Fibroblast of skin of back (primary cell): ENCODE data around the gene TTC13.

Source experiments
- DNase-seq: peaks from one replicate; pipeline ENCODE4 v3.0.0-alpha.2; 2013

Gene TTC13

DNA sequence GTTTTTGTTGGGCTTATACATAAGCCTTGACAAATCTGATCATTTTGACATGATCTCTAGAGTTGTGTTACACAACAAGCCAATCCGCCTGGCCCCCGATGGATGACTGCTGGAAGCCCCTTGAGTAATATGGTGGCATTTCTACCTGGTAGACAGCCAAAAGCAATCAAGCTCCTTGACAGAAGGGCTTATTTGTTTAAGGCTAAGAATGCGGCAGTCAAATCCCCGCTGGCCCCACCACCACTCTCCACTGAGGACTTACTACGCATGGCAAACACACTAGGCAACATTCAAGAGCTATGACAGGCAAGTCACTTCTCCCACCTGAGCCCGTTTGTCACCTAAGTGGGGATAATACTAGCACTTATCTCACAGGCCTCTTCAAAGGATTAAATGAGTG lies 77.0 kb downstream of the TTC13 start:
- no peak for DNase-seq

DNA sequence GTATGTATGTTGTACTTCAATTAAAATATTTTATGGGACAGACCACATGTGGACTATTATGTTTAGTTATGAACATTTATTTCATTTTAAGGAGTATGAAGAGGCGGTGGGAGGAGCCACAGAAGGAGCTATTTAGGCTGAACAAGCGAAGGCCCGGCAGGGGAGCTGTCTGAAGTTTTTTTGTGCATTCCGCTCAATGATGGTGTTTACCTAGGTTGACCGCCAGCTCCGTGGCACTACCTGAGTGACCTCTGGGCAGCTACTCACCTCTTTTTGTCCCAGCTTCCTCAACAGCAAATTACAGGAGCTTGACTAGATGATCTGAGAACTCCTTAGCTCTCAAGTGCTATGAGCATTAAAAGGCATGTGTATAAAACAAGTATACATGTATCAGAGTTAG lies 77.7 kb downstream of the TTC13 start:
- peak; percentile 22 for DNase-seq

DNA sequence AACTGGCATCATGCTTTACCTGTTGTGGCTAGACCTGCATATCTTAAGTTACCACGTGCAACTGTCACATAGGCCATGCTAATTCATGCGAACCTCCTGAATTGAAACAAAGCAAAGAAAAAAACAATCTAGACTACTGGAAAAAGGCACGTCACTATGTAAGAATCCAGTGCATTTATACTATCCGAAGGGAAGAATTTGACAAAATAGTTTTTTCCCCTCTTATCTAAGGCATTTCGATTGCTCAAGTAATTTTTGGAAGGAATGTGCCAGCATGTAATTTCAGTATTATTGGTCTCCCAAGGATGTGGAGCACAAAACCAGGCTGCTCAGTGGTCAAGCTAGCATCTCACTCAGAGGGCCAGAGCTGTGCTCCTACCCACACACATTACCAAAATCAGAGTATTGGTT lies 78.8 kb downstream of the TTC13 start:
- DNase-seq, result peak; percentile 88

DNA sequence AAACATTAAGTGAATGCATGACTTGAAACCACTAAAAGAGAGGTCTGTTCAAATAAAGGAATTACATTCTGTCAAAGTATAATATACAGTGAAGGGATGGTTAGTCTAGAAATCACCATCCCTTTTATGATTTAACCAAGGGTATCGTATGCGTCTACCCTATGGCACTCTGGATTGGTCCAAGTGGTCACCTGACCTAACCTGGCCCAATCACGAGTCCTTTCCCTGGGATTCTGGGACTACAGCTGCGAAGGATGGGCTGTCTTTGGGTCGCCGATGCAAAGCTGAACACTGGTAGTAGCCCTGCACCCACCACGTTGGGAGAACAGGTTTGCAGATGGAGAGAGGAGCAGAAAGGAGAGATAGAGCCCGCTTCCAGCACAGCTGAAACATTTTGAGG lies 79.9 kb downstream of the TTC13 start:
- DNase-seq, result no peak

DNA sequence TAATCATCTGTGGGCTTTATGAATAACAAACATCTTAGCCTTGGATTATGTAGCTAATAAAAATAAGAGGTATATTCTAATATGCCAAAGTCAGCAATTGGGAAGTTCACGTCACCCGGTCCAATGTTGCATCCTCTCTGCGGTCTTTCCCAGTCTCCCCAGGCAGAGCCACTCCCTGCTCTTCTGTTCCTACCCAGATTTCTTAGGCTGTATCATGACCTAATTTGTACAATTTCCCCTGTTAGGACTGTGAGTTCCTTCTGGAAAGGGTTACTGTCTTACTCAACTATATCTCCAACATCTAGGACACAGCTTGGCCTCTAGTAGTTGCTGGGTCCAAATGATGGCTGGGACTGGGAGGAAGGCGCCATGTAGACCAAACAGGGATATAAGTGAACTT lies 80.5 kb downstream of the TTC13 start:
- no peak for DNase-seq

DNA sequence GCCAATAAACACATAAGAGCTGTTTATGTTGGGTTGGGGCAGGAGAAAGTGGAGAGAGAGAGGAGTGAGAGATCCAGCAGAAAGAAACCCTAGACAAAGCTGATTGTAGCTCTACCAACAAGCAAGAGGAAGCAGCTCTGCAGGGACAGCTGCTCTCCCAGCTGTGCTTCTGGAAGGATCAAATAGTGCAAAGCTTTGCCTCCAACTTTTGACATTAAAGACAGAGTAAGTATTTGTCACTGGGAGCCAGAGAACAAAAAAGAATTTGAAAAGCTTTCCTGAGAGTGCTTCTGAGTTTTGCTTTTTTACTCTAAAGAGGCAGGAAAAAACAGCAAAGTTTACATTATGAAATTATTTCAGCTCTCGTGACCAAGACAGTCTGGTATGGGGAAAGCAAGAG lies 81.9 kb downstream of the TTC13 start:
- no peak for DNase-seq

DNA sequence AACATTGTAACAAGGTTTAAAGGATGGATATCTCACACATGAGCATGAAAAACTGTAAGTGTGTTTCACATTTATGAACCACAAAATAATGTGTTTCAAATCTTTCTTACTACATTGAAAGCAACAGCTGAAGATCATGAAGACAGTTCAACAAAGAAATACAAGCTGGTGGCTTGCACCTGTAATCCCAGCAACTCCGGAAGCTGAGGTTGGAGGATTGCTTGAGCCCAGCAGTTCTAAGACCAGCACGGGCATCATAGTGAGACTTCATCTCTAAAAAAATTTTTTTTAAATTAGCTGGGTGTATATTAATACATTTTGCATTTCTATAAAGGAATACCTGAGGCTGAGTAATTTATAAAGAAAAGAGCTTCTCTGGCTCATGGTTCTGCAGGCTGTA lies 83.2 kb downstream of the TTC13 start:
- DNase-seq, result no peak

DNA sequence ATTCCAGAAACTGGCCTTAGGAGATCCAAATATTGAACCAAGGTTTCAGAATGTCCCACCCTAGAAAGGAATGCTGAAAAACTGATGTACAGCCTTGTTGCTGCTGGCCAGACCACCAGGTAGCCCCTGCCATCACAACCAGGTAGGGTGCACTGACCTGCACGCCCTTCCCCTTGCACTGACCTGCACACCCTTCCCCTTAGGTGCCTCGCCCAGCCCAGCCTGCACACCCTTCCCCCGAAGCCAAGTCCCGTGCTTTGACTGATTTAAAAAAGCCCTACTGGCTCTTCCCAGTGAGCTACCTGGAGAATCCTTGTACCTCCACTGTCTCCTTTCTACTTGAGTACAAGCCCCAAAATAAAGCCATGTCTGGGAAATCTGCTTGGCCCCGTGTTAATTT lies 84.0 kb downstream of the TTC13 start:
- no peak for DNase-seq

DNA sequence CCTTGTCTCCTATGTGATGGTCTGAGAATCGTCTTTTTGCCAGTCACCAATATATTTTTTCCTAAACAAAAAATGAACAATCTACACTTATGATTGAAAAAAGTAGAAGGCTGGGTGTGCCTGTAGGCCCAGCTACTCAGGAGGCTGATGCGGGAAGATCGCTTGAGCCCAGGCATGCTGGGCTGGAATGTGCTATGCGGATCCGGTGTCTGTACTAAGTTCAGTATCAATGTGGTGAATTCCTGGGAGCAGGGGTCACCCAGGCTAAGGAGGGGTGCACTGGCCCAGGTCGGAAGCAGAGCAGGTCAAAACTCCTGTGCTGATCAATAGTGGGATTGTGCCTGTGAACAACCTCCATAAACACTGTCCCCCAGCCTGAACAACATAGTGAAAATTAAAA lies 84.6 kb downstream of the TTC13 start:
- DNase-seq, result no peak

DNA sequence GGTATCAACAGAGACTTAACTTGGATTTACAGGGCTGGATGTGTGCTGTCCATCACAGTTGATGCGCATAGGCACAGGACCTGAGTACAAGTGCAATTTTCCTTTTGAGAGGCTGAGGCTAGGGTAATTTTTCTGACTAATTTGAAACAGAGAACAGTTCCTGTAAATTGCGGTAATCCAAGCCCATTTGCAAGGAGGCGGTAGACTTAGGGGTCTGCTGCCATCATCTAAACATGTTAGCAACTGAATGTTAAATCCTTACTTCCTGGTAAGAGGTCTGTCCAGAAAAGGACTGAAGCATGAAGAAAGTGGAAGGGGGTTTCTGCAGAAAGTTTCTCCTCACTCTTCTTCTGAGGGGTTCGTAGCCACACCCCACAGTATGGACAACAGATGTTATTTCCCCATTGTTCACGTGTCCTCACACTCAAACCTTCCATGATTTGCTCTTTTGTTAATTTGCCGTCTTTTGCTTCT lies 86.6 kb downstream of the TTC13 start:
- DNase-seq, result no peak

DNA sequence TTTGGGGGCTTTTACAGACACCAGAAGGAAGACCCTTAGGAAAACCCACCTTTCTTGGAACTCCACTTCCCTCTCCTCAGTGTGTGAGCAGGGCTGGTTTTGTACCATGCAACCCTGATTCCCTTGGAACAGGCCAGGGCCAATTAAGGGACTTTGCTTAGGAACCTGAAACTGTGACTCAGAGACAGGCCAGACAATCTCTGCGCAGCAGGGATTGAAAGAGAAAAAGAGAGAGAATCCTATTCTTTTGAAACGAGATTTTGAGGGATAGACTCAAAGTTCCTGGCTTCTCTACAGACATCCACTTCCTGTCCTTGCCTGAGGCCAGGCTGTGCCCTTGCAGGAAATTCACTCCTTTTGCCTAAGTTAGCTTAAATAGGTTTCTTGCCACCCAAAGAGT lies 87.2 kb downstream of the TTC13 start:
- DNase-seq, result no peak

DNA sequence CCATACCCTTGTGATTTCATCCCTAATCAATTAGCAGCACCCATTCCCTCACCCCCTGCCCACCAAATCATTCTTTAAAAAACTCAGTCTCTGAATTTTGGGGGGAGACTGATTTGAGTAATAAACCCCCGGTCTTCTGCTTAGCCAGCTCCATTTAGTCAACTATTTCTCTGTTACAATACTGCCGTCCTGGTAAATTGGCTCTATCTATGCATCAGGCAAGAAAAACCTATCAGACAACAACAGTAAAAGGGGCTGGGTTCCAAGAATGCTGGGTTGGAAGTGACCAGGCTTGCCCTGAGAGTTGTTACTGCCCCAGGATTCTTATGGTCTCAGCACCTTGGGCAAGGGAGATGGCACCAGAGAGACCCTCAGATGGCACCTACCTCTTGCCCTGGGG lies 94.0 kb downstream of the TTC13 start:
- no peak for DNase-seq

DNA sequence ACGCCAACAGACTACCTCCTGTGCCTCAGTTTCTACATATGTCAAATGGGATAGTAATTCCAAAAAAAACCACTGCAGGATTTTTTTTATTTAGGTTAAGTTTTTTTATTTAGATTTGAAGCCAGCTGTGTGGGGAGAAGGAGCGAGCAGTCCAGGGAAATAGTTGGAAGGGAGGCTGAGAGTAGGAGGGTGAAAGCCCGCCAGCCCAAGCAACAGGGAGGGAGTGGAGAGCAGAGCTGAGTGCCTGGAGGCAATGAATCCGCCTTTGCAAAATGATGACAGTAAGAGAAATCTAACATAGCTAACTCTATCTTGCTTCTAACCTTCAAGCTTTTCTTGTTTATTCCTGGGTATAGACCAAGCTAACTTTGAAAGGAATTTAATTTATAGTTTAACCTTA lies 94.7 kb downstream of the TTC13 start:
- DNase-seq, result no peak

DNA sequence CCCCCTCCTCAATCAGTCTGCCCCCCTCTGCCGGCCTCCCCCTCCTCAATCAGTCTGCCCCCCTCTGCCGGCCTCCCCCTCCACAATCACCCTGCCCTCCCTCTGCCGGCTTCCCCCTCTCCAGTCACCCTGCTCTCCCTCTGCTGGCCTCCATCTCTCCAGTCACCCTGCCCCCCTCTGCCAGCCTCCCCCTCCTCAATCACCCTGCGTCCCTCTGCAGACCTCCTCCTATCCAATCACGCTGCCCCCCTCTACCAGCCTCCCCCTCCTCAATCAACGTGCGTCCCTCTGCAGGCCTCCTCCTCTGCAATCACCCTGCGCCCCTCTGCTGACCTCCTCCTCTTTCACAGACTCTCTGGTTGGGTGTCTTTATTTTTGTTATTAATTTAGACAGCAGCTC lies 98.9 kb downstream of the TTC13 start:
- no peak for DNase-seq

DNA sequence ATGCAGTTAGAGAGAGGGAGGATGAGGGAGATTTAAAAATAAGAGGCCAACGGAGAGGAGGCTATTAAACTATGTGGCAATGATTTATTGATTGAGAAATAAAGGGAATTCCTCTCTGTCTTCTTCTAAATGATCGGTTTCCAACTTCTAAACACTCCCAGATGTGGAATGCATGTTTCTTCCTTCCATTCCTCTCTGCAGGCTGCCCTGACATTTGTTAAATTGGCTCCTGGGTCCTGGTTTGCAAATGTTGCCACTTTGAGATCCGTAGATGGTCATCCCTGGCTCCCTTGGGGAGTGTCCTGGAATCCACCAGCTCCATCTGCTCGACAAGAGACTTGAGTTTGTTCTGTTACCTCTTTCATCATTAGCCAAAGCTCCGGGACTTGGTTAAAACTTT lies 100.1 kb downstream of the TTC13 start:
- peak; percentile 83 for DNase-seq

DNA sequence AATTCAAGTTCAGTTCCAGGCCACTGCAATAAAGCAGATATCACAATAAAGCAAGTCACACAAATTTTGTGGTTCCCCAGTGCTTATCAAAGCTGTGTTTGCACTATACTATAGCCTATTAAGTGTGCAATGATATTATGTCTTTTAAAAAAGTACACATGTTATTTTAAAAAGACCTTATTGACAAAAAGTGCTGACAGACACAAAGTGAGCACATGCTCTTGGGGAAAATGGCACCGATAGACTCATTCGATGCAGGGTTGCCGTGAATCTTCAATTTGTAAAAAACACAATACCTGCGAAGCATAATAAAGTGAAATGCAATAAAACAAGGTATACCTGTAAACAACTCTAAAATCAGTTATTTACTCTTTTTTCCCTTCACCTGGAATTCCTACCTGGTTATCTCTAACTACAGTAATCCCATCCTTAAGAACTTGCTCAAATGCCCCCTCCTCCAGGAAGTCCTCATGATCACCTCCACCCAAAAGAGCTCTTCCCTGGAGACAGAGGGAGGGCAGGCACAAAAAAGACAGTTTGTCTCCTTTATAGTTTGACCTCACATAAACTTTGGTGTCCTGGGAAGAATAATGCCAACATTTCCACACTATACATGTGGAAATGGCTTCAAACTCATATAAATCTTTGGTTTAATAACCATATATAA lies 100.6 kb downstream of the TTC13 start:
- no peak for DNase-seq

DNA sequence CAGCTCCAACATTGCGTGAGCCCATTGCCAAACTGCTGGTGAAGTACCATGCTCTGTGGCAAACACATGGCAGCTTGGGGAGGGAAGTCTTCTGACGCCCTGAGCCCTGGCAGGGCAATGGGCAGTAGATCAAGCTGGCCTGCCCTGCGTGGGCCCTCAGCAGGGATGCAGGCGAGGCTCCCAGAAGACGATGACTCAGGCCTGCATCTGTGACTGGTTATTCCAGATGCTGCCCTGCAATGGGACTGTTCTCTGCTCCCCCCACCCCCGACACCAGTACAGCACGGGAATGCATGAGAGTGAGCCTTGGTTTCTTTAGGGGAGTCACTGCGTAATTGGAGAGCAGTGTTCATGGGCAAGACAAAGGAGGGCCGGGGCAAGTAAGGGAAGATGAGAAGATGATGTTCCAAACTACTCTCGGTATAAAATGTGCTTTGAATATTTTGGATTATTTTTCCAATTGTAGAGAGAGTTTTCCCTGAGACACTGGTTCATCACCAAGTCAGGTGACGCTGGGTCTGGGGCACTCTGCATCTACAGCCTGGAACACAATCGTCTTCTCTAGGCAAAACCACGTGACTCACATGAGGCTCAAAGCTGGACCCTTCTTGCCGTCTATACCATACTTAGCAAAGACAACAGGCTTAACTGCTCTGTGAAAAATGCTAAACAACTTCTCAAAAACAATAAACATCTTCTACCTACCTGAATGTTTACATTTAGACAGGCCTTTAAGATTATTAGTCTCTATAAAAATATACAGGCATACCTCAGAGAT lies 101.3 kb downstream of the TTC13 start:
- peak; percentile 82 for DNase-seq

DNA sequence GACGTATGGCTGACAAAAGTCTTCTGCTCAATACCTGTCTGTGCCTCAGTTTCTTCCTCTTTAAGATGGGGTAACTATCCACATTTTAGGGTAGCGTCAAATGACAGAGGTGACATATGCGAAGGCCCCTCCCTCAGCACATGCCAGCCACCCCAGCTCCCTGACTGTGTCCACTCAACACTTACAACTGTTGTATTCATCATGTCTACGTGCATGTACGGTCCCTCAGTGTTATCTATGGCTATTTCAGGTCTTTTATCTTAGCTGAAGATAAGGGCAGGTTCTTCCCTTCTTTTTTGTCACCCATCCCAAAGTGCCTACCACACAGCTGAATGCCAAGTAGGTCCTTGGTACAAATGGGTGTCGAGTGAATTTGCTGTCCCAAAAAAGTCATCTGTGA lies 102.0 kb downstream of the TTC13 start:
- no peak for DNase-seq

DNA sequence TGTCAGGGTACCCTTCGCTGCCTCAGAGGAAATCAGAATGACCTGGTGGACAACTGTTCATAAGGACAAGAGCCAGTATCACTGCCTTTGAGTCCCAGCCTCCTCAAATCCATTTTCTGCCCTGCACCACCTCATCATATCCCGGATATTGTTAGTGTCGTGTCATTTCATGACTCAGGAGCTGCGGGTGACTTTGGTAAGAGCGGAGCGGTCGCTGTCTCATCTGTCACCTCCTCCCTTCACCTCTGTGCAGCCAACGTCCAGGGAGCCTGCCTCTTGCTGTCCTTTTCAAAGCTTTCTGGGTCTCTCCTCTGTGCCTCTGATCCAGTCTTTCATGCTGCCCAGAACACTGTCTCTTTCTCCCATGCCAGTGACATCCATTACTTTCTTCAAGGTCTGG lies 103.3 kb downstream of the TTC13 start:
- no peak for DNase-seq

DNA sequence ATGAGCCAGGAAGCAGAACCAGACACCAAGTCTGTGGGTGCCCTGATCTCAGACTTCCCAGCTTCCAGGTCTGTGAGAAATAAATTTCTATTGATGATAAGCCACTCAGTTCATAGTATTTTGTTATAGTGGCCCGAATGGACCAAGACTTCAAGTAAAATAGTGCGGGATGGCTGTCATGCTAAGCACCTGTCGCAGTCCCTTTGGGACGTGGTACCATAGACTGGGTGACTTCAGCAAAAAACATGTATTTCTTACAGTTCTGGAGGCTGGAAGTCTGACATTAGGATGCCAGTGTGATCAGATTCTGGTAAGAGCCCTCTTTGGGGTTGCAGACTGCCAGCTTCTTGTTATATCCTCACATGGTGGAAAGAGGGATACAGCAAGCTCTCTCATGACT lies 107.7 kb downstream of the TTC13 start:
- no peak for DNase-seq

DNA sequence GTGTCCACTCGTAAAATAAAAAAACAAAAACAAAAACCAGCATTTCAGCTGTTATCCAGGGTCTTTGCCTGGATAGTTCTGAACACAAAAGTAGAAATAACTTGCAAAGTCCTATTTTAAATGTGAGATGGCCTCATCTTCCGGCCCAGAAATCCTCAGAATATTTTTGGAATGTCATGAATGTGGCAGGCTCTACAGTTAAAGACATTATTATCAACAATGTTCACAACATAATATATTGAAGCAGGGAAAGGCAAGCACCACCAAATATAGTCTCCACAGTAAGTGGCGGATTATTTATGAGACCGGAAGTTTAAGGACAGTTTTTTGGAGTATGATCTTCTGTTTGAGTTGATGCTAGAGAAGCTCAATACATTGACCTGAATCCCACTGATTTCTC lies 109.2 kb downstream of the TTC13 start:
- peak; percentile 91 for DNase-seq

DNA sequence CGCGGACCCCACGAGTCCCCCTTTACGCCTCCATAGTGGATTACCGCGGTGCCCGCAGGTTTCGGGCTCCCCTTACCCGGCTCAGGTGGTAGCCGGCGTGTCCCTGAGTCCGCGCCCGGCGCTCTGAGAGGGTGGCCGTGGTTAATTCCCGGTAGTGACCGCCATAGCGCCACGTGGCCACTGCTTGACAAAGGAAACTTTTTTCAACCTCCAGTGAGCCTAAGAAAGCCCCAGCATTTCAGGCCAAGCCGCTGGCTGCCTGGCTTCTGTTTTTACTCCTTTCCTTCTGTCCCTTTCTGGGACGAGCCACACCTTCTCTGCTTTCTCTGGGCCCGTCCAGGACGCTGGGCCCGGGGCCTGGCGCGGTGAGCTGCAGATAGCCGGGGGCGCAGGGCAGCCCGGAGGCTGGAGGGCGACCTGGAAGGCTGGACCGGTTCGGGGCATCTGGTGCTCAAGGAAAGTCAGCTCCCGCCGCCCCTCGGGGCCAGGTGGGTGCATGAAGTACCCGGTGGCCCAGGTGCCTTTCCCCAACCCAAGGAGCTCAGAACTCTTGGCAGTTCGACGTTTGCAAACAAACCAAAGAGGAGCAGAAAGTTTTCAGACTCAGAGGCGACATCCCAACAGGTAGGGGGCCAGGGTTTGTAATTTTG lies 109.8 kb downstream of the TTC13 start:
- peak; percentile 74 for DNase-seq

DNA sequence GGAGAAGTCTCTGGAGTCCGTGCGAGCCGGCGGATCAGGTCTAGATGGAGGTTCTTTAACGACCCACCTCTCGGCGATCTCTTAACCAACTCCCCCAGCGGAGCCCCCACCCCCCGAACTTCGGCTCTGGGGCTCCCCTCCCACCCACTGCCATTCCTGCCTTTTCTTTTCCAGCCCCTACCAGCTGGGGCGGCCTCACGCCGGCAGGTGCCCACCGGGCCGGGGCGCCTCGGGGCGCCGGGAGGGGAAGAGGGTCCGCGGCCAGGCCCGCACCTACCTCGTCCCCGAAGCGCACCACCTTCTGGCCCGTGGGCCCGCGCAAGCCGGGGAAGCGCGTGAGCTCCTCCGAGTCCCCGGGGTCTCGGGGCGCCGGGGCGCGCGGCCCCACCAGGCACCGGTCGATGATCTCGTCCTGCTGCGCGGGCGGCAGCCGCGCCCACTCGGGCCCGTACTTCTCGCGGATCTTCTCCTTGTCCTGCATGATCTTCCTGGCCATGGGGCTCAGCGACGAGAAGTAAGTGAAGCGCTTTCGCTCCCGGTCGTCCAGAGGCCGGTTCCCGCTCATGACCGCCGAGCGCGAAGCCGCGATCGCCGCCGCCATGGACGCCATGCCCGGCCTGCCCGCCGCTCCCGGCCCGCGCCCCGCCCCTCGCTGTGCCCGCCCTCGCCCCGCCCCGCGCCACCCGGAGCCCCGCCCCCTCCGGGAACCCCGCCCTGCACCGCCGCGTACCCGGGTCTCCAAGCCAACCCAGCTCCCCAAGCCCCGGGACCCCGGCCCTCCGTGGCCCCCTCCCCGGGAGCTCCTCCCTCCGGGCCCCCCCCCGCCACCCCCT lies 110.5 kb downstream of the TTC13 start, which contains the start of gene C1orf198:
TSS of gene C1orf198 (minus strand) at position 619 of the 833 bp plus-strand sequence. CDS start at position 610, 9 bp downstream.
- peak; percentile 69 for DNase-seq
